GM12878 (cell line): Measurements from ENCODE around the gene LRRTM3. TPM values are rescaled to one million over a fixed set of nuclear protein-coding genes. Genes with fewer than 3 reads are reported as not detected.

Experiments
- ATAC-seq: fragments of 200-7000 bp; cut with Tn5 transposase; 3 replicates; pipeline ENCODE4 v1.9.1; 2020; ENCODE audit warnings: mild to moderate bottlenecking, moderate library complexity
- BruUV-seq: library from RNA; stranded (reverse); fragments of 400-500 nt; replicated peaks from 2 replicates; lab custom pipeline; 2021; lab: Mats Ljungman, UMichigan
- CTCF ChIA-PET: fragments of 300-600 bp; sonication (Branson Sonifier 250); formaldehyde crosslinking; extraction: SDS; loops from one replicate; lab custom pipeline; 2021; ENCODE audit warnings: inconsistent platforms; lab: Yijun Ruan, JAX
- POLR2A ChIA-PET: fragments of 350-600 bp; formaldehyde crosslinking; extraction: SDS; loops from one replicate; lab custom pipeline; 2021; ENCODE audit warnings: inconsistent platforms; lab: Charles Lee
- RAD21 ChIA-PET: fragments of 300-600 bp; sonication (Branson Sonifier 250); formaldehyde crosslinking; loops from one replicate; lab custom pipeline; 2023; ENCODE audit warnings: antibody characterized with exemption; ENCODE audit not compliant: unreplicated experiment; lab: Charles Lee
- SMC1A ChIA-PET: fragments of 300-600 bp; sonication (Branson Sonifier 250); formaldehyde crosslinking; loops from one replicate; lab custom pipeline; 2023; ENCODE audit not compliant: unreplicated experiment, uncharacterized antibody; lab: Charles Lee
- DNase-seq: peaks from one replicate; pipeline ENCODE4 v3.0.0-alpha.2; 2011; ENCODE audit warnings: low read depth, low spot score
- FAIRE-seq: peaks from 3 replicates; lab custom pipeline; 2011; peaks lifted over from hg19 to GRCh38; lab: Jason Lieb, UNC
- H2AFZ ChIP-seq: 2 replicates; pipeline ENCODE4 v1.6.0; 2011; ENCODE audit warnings: low read depth, low read length, control low read depth; ENCODE audit not compliant: control insufficient read depth
- H3K27ac ChIP-seq: 2 replicates; pipeline ENCODE4 v1.5.1; 2011; ENCODE audit warnings: control low read depth; ENCODE audit not compliant: control insufficient read depth, insufficient read depth
- H3K27me3 ChIP-seq, 2 experiments: replicated peaks in 1 of 2; 2 replicates each; pipeline versions ENCODE4 v1.6.0 to v1.6.1; 2011; ENCODE audit warnings: low read length in 1 of 2; ENCODE audit not compliant: control insufficient read depth in 2 of 2, insufficient read depth in 2 of 2
- H3K36me3 ChIP-seq, 2 experiments: 2 replicates each; pipeline ENCODE4 v1.5.1; 2011; ENCODE audit warnings: low read length in 1 of 2; ENCODE audit not compliant: control insufficient read depth in 2 of 2, insufficient read depth in 2 of 2
- H3K4me1 ChIP-seq: 2 replicates; pipeline ENCODE4 v1.6.1; 2011; ENCODE audit warnings: mild to moderate bottlenecking, low read length, moderate library complexity, mixed read lengths; ENCODE audit not compliant: control insufficient read depth, insufficient read depth
- H3K4me2 ChIP-seq: 2 replicates; pipeline ENCODE4 v1.6.0; 2011; ENCODE audit warnings: control low read depth; ENCODE audit not compliant: control insufficient read depth, insufficient read depth
- H3K4me3 ChIP-seq: fragments of 200-600 bp; sonication (generic); 2 replicates; pipeline ENCODE4 v1.5.1; 2016
- H3K79me2 ChIP-seq: 2 replicates; pipeline ENCODE4 v1.6.0; 2011; ENCODE audit warnings: low read length; ENCODE audit not compliant: control insufficient read depth, insufficient read depth
- H3K9ac ChIP-seq: 2 replicates; pipeline ENCODE4 v1.8.0; 2011; ENCODE audit warnings: low read length, control low read depth, mixed read lengths; ENCODE audit not compliant: control insufficient read depth, insufficient read depth
- H3K9me3 ChIP-seq: replicated peaks from 3 replicates; pipeline ENCODE4 v1.5.1; 2011; ENCODE audit warnings: mild to moderate bottlenecking, low read length; ENCODE audit not compliant: control insufficient read depth, insufficient read depth
- H4K20me1 ChIP-seq: 2 replicates; pipeline ENCODE4 v1.6.0; 2011; ENCODE audit not compliant: control insufficient read depth, insufficient read depth
- CBX5 ChIP-seq: sonication (generic); IDR thresholded peaks from 2 replicates; pipeline ENCODE4 v1.6.1; 2016; ENCODE audit warnings: low read depth, moderate library complexity, mild to moderate bottlenecking, inconsistent platforms
- CHD4 ChIP-seq: fragments of 200-600 bp; sonication (generic); IDR thresholded peaks from 2 replicates; pipeline ENCODE4 v1.6.1; 2016; ENCODE audit warnings: mild to moderate bottlenecking
- CREM ChIP-seq: IDR thresholded peaks from 2 replicates; pipeline ENCODE4 v1.6.1; 2014; ENCODE audit warnings: antibody characterized with exemption, low read depth
- E2F8 ChIP-seq: fragments of 450-650 bp; IDR thresholded peaks from 2 replicates; pipeline ENCODE4 v1.6.1; 2018; ENCODE audit warnings: mild to moderate bottlenecking, low read depth, moderate library complexity; ENCODE audit not compliant: partially characterized antibody
- EED ChIP-seq: sonication (generic); IDR thresholded peaks from 2 replicates; pipeline ENCODE4 v1.6.1; 2016; ENCODE audit warnings: antibody characterized with exemption, low read depth
- ETV6 ChIP-seq, 2 experiments: fragments of 450-650 bp in 1 of 2; IDR thresholded peaks in 1 of 2; conservative IDR thresholded peaks in 1 of 2; 2 replicates each; pipeline ENCODE4 v1.6.1; 2014; ENCODE audit warnings: antibody characterized with exemption in 1 of 2, borderline replicate concordance in 1 of 2, low read depth in 1 of 2, mild to moderate bottlenecking in 1 of 2, moderate library complexity in 1 of 2
- MLLT1 ChIP-seq: fragments of 450-650 bp; IDR thresholded peaks from 2 replicates; pipeline ENCODE4 v1.6.1; 2016; ENCODE audit warnings: mild to moderate bottlenecking
- MYC ChIP-seq: IDR thresholded peaks from 2 replicates; pipeline ENCODE4 v1.6.1; 2011; ENCODE audit warnings: mild to moderate bottlenecking, low read length, moderate library complexity, inconsistent platforms; ENCODE audit not compliant: insufficient read depth, insufficient replicate concordance, insufficient read length, severe bottlenecking
- NFYA ChIP-seq: IDR thresholded peaks from 2 replicates; pipeline ENCODE4 v1.6.1; 2011; ENCODE audit warnings: low read depth, mild to moderate bottlenecking, low read length, improper control_type of control experiment, borderline replicate concordance
- RAD21 ChIP-seq: IDR thresholded peaks from 2 replicates; pipeline ENCODE4 v1.6.1; 2011; ENCODE audit warnings: mild to moderate bottlenecking, low read depth, low read length, moderate library complexity; ENCODE audit not compliant: insufficient read depth
- RAD51 ChIP-seq: fragments of 450-650 bp; IDR thresholded peaks from 2 replicates; pipeline ENCODE4 v1.6.1; 2016; ENCODE audit warnings: moderate library complexity, mild to moderate bottlenecking, inconsistent platforms
- SIX5 ChIP-seq: IDR thresholded peaks from 2 replicates; pipeline ENCODE4 v1.6.1; 2011; ENCODE audit warnings: mild to moderate bottlenecking, low read depth, low read length, moderate library complexity; ENCODE audit not compliant: severe bottlenecking
- SP1 ChIP-seq: IDR thresholded peaks from one replicate; pipeline ENCODE4 v1.6.1; 2011; ENCODE audit warnings: low read depth, low read length
- SPI1 ChIP-seq: IDR thresholded peaks from 2 replicates; pipeline ENCODE4 v1.6.1; 2011; ENCODE audit warnings: low read depth, mild to moderate bottlenecking, low read length, moderate library complexity, borderline replicate concordance; ENCODE audit not compliant: insufficient read depth
- SRF ChIP-seq, 2 experiments: IDR thresholded peaks; 2 replicates each; pipeline ENCODE4 v1.6.1; 2011; ENCODE audit warnings: low read depth in 2 of 2, low read length in 2 of 2, mild to moderate bottlenecking in 1 of 2, moderate library complexity in 1 of 2
- TAF1 ChIP-seq: IDR thresholded peaks from 2 replicates; pipeline ENCODE4 v1.6.1; 2011; ENCODE audit warnings: mild to moderate bottlenecking, low read depth, low read length, borderline replicate concordance
- ZBED1 ChIP-seq: IDR thresholded peaks from 2 replicates; pipeline ENCODE4 v1.6.1; 2016; ENCODE audit warnings: borderline replicate concordance
- in situ Hi-C: fragments of 300-500 bp; cut with MboI; formaldehyde crosslinking; loops from 9 replicates; pipeline ENCODE4 v1.14.3; 2018; ENCODE audit warnings: mixed read lengths
- intact Hi-C: fragments of 100-400 bp; cut with micrococcal nuclease; formaldehyde crosslinking; loops from one replicate; pipeline ENCODE4 v1.14.2; 2022; ENCODE audit not compliant: unreplicated experiment
- polyA plus RNA-seq, 11 experiments: library from polyadenylated mRNA; depleted of rRNA in 4 of 11; unstranded in 6 of 11; stranded (reverse) in 5 of 11; fragments of >200 nt; fragmentation: Nextera tagmentation in 4 of 11; fragmentation: Illumina TruSeq in 1 of 11; extraction: Ambion mirVana in 4 of 11; extraction: Trizol in 1 of 11; gene quantifications; 1 replicate in 1 of 11; 2 replicates in 10 of 11; pipeline versions ENCODE4 v1.2.1 to v1.2.3, GENCODE V29; 2011 to 2016; ENCODE audit warnings: inconsistent platforms in 2 of 11, missing spikeins in 2 of 11, low read depth in 1 of 11
- total RNA-seq, 4 experiments: library from RNA; depleted of rRNA in 3 of 4; stranded (reverse); fragments of >200 nt in 3 of 4; fragmentation: Illumina TruSeq in 1 of 4; extraction: Trizol in 1 of 4; gene quantifications; 2 replicates each; pipeline versions ENCODE4 v1.2.1 to v1.2.3, GENCODE V29; 2013 to 2021
- TF ChIP-seq, protein P1 (sequence below): IDR thresholded peaks from 2 replicates; pipeline ENCODE4 v1.6.1; 2011; ENCODE audit warnings: borderline replicate concordance, low read depth, mild to moderate bottlenecking, moderate library complexity, low read length; ENCODE audit not compliant: insufficient read depth, poor library complexity, severe bottlenecking
- TF ChIP-seq, protein P2 (sequence below): fragments of 450-650 bp; IDR thresholded peaks from 2 replicates; pipeline ENCODE4 v1.6.1; 2017; ENCODE audit warnings: borderline replicate concordance

Gene LRRTM3
- total and polyA plus RNA-seq, 10 of the 15 experiments (the other 5 are each of a cell fraction or from before 2014, with no cell fraction given), result not detected

DNA sequence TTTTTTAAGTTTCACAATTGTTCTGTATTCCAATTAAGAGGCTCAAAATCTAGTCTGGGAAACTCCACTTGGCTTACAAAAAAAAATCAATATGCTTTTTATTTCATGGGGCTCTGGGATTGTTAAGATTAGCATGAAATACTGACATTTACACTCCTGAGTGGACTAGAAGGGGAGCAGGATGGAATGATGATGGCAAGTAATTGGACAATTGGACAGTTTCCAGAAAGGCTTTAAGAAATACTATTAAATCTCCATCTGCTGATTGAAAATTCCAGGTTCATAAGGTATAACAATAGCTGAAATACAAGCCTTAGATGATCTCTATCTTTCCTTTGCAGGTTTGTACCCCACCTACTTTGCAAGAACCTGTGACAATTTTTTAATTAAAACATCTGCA, 184.4 kb downstream of the LRRTM3 start:
- in situ Hi-C loops (no loop called here), intact Hi-C loops (no loop called here)
- SMC1A ChIA-PET, result no interaction called here
- no peak overlapping the region for H2AFZ ChIP-seq
- H3K4me3 ChIP-seq, result no peak overlapping the region
- no peaks in the 10 kb centered on the region for H3K27me3 ChIP-seq
- RAD21 ChIA-PET, result interaction anchor here (0.6 kb wide), 1 partner anchor 1047 kb away, joined by 3 read pairs; no protein-coding TSS in a partner anchor
- DNase-seq (no peak), FAIRE-seq (no peak), ATAC-seq (no peak)
- POLR2A ChIA-PET, result no interaction called here
- H4K20me1 ChIP-seq, result no peaks in the 10 kb centered on the region
- no peak overlapping the region for H3K9ac ChIP-seq
- H3K9me3 ChIP-seq, result no peaks in the 10 kb centered on the region
- no TSS peak for BruUV-seq
- no peak overlapping the region for H3K27ac ChIP-seq
- H3K36me3 ChIP-seq, result no peaks in the 10 kb centered on the region
- CTCF ChIA-PET, result no interaction called here
- TF ChIP-seq RAD51, result no peak
- no peak for TF ChIP-seq CBX5
- no peak for TF ChIP-seq E2F8
- TF ChIP-seq ETV6 (conservative IDR thresholded peaks at IDR 0.05 in 1 of 2, IDR thresholded peaks at IDR 0.05 in 1 of 2; ENCODE audit: borderline replicate concordance in 1 of 2, low read depth in 1 of 2), result no peak
- no peak for TF ChIP-seq RAD21
- no peak for TF ChIP-seq SIX5
- no peak for TF ChIP-seq MLLT1
- no peak for TF ChIP-seq SP1
- TF ChIP-seq MYC, result no peak
- TF ChIP-seq TAF1, result no peak
- no peak for TF ChIP-seq CHD4
- no peak for TF ChIP-seq ZBED1
- TF ChIP-seq EED, result no peak
- no peak for TF ChIP-seq SRF (IDR thresholded peaks at IDR 0.05; ENCODE audit: low read depth in 2 of 2, low read length in 2 of 2)
- no peak for TF ChIP-seq SPI1
- TF ChIP-seq, protein P1, sequence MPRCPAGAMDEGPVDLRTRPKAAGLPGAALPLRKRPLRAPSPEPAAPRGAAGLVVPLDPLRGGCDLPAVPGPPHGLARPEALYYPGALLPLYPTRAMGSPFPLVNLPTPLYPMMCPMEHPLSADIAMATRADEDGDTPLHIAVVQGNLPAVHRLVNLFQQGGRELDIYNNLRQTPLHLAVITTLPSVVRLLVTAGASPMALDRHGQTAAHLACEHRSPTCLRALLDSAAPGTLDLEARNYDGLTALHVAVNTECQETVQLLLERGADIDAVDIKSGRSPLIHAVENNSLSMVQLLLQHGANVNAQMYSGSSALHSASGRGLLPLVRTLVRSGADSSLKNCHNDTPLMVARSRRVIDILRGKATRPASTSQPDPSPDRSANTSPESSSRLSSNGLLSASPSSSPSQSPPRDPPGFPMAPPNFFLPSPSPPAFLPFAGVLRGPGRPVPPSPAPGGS, result no peak
- no peak for TF ChIP-seq CREM
- no peak for TF ChIP-seq NFYA
- TF ChIP-seq, protein P2, sequence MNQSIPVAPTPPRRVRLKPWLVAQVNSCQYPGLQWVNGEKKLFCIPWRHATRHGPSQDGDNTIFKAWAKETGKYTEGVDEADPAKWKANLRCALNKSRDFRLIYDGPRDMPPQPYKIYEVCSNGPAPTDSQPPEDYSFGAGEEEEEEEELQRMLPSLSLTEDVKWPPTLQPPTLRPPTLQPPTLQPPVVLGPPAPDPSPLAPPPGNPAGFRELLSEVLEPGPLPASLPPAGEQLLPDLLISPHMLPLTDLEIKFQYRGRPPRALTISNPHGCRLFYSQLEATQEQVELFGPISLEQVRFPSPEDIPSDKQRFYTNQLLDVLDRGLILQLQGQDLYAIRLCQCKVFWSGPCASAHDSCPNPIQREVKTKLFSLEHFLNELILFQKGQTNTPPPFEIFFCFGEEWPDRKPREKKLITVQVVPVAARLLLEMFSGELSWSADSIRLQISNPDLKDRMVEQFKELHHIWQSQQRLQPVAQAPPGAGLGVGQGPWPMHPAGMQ, result no peak
- no peaks in the 10 kb centered on the region for H3K4me1 ChIP-seq
- H3K79me2 ChIP-seq, result no peaks in the 10 kb centered on the region
- no peak overlapping the region for H3K4me2 ChIP-seq
